Measurements from ENCODE around the gene TBXAS1. TPM values are rescaled to one million over a fixed set of nuclear protein-coding genes. Genes with fewer than 3 reads are reported as not detected.

TBXAS1 gene
- polyA plus RNA-seq, 3 donors from 2014 or later, result 59.6 to 93.3 (median 68.7) TPM

DNA sequence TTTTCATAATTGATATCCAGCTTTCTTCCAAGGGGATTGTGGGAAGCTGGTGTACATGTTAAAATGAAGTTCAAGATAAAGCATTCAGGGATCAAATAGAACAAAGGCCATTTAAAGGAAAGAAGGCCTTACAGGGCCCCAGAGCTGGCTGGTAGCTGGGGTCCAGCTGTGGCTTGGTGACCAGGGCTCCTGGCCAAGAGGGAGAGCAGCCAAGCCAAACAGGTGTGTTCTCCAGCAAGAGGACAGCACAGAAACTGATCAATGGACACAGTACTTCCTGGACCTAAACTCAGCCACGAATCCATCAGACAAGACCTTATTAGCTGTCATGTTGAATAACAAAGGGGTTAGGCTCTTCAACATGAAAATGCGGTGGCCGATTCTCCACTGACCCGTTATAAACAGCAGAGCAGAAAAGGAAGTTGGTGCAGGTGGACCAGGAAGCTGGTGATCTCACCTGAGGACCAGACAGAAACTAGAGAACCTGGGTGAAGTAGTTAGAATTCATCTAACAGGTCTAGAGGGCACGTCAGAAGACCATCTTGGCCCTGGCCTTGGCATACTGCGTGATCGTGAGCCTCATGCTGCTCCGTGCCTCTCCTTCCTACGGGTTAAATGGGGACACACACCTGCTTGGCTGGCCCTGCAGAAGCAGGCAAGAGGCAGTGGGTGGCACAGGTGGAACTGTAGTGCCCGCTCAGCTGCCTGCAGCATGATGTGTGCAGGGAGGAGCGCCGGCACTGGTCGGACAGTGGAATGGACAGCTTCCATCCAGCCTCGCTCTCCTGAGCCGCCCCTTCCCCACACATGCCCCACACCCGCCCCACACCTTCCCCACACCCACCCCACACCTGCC lies 179.9 kb downstream of the TBXAS1 start:
- Mint-ChIP-seq H3K27ac (no peak overlapping the region), H3K9me3 (no peaks in the 10 kb centered on the region), H3K27me3 (ENCODE audit: low read depth in 3 of 3) (peaks cover 0 to 3% (median 0%) of the 10 kb centered on the region in 3 donors), H3K4me1 (peaks cover 0 to under 1% of the 10 kb centered on the region in 2 donors), H3K4me3 (no peak overlapping the region), H3K36me3 (peaks cover 6 to 9% (median 8%) of the 10 kb centered on the region in 3 donors)
- DNase-seq, result no peak

DNA sequence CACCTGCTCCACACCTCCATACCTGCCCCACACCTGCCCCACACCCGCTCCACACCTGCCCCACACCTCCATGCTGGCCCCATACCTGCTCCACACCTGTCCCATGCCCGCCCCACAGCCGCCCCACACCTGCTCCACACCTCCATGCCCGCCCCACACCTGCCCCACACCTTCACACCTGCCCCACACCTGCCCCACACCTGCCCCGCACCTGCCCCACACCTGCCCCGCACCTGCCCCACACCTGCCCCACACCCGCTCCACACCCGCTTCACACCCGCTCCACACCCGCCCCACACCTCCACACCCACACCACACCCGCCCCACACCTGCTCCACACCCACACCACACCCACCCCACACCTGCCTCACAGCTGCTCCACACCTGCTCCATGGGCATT lies 180.7 kb downstream of the TBXAS1 start:
- Mint-ChIP-seq H3K27ac (no peak overlapping the region), H3K4me1 (no peaks in the 10 kb centered on the region), H3K36me3 (peaks cover 6 to 14% (median 11%) of the 10 kb centered on the region in 3 donors), H3K9me3 (no peaks in the 10 kb centered on the region), H3K4me3 (no peak overlapping the region), H3K27me3 (ENCODE audit: low read depth in 3 of 3) (peaks cover 0 to 3% (median 0%) of the 10 kb centered on the region in 3 donors)
- no peak for DNase-seq

DNA sequence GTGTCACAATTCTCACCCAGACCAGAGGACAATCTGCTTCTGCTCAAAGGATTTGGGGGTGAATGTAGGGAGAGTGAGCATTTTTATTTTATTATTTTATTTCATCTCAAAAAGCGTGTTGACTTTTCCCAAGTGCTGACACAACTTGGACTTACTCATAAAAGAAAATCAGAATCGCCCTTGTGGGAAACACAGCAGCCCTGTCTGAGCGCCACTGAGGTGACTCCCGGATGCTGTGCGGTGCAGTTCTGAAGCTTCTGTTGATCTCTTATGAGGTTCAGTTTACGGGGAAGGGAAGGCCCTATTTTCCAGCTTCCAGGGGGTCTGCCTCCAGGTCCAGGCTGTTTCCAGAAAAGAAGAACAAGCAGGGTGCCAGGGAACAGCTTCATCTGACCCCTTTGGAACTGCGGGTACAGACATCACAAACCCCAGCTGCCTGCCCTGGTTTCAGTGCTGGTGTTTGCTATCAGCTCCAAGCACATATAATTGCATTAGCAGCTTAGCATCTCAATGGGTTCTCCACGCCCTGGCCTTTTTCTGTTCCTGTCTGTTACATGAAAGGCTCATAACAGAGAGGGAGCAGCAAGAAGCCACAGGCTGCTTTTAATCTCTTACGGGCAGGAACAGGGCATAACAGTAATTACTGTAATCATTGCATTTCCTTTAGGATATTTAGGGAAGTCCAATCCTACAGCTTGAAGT lies 181.3 kb downstream of the TBXAS1 start:
- peaks cover 0 to 2% (median 0%) of the 10 kb centered on the region in 3 donors for H3K27me3 Mint-ChIP-seq (ENCODE audit: low read depth in 3 of 3)
- H3K4me1 Mint-ChIP-seq, result no peaks in the 10 kb centered on the region
- no peak overlapping the region for H3K4me3 Mint-ChIP-seq
- no peak for DNase-seq
- H3K9me3 Mint-ChIP-seq, result no peaks in the 10 kb centered on the region
- no peak overlapping the region for H3K27ac Mint-ChIP-seq
- H3K36me3 Mint-ChIP-seq, result peaks cover 10 to 17% (median 11%) of the 10 kb centered on the region in 3 donors

DNA sequence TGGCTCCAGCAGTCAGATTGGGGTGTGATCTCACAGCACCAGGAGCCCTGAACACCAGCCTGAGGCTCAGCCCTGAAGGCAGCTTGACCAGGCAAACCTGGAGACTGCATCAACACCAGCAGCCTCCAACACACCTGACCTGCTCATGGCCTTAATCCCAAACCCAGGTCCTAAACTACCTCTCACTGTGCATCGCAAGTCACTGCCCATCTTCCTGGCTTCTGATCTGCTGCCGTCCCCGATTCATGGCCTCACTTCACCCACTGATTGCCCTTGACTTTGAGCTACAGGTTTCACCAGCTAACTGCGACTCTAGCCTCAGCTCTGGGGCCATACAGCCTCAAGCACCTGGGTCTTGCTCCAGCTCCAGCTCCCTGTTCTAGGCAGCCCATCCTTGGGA lies 184.6 kb downstream of the TBXAS1 start:
- H3K9me3 Mint-ChIP-seq, result no peaks in the 10 kb centered on the region
- H3K4me1 Mint-ChIP-seq, result no peaks in the 10 kb centered on the region
- no peak for DNase-seq
- H3K27me3 Mint-ChIP-seq (ENCODE audit: low read depth in 3 of 3), result peaks cover 0 to 1% (median 0%) of the 10 kb centered on the region in 3 donors
- H3K27ac Mint-ChIP-seq, result peak overlapping the region in 1 of 6 donors; percentile 67
- H3K4me3 Mint-ChIP-seq, result no peak overlapping the region
- peaks cover 10 to 14% (median 11%) of the 10 kb centered on the region in 3 donors for H3K36me3 Mint-ChIP-seq

DNA sequence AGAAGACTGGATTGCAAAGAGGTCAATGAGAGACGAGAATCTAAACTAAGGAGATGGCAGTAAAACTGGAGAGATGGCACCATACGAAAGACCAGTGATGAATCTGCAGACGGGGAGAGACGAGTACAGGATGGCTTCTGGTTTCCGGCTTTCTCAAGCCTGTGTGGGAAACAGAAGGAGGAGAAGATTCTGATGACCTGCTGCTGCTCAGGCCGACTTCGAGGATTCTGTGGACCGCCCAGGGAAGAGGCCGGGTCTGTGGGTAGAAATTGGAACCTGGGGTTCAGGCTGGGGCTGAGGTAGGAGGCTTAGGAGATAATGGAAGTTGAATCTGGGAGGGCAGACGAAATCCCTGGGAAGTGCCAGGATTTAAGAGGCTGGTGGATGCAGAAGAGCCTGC lies 185.1 kb downstream of the TBXAS1 start:
- H3K27ac Mint-ChIP-seq, result peak overlapping the region in 1 of 6 donors; percentile 25
- H3K4me3 Mint-ChIP-seq, result no peak overlapping the region
- peaks cover 10 to 14% (median 11%) of the 10 kb centered on the region in 3 donors for H3K36me3 Mint-ChIP-seq
- no peaks in the 10 kb centered on the region for H3K9me3 Mint-ChIP-seq
- H3K27me3 Mint-ChIP-seq (ENCODE audit: low read depth in 3 of 3), result peaks cover 0 to 1% (median 0%) of the 10 kb centered on the region in 3 donors
- no peaks in the 10 kb centered on the region for H3K4me1 Mint-ChIP-seq
- DNase-seq, result no peak

DNA sequence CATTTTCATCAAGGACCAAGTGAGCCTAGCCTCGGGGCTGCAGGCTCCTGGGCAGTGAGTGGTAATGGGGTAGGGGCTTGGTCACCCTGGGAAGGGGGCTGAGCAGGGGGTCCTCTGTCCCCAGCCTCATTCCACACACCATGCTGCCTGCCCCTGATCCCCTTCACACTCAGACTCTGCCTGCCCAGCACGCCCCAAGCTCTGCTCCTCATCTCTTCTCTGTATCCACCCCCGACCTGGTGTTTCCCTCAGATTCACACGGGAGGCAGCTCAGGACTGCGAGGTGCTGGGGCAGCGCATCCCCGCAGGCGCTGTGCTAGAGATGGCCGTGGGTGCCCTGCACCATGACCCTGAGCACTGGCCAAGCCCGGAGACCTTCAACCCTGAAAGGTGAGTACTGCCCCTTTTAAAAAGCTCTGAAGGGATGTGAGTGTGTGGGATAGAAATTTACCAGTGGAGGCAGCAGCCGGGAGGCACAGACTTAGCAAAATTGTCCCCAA lies 186.5 kb downstream of the TBXAS1 start:
- H3K27ac Mint-ChIP-seq, result no peak overlapping the region
- no peaks in the 10 kb centered on the region for H3K9me3 Mint-ChIP-seq
- no peak for DNase-seq
- H3K4me1 Mint-ChIP-seq, result no peaks in the 10 kb centered on the region
- peaks cover 10 to 14% (median 11%) of the 10 kb centered on the region in 3 donors for H3K36me3 Mint-ChIP-seq
- H3K27me3 Mint-ChIP-seq (ENCODE audit: low read depth in 3 of 3), result peaks cover 0 to 1% (median 0%) of the 10 kb centered on the region in 3 donors
- no peak overlapping the region for H3K4me3 Mint-ChIP-seq

DNA sequence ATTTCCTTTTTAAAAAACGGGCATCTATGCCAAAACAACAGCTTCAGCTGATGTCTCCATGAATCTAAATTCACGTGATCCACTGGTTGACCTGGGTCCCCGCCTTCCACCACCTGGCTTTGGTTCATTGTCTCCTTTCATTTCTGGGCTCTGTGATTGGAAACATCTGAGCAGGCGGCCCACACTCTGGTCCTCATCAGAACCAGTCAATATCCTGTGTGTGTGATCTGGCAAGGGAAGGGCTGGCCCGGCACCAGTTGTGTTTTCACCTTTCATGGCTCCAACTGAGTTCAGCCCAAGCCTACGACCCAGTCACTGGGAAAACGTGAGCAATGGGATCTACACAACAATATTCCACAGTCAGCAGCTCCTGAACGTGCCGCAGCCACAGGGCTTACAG lies 187.5 kb downstream of the TBXAS1 start:
- Mint-ChIP-seq H3K27me3 (ENCODE audit: low read depth in 3 of 3) (peaks cover 0 to 1% (median 0%) of the 10 kb centered on the region in 3 donors), H3K4me3 (no peak overlapping the region), H3K36me3 (peaks cover 10 to 14% (median 11%) of the 10 kb centered on the region in 3 donors), H3K4me1 (no peaks in the 10 kb centered on the region), H3K27ac (peak overlapping the region in 1 of 6 donors; percentile 28), H3K9me3 (no peaks in the 10 kb centered on the region)
- no peak for DNase-seq

DNA sequence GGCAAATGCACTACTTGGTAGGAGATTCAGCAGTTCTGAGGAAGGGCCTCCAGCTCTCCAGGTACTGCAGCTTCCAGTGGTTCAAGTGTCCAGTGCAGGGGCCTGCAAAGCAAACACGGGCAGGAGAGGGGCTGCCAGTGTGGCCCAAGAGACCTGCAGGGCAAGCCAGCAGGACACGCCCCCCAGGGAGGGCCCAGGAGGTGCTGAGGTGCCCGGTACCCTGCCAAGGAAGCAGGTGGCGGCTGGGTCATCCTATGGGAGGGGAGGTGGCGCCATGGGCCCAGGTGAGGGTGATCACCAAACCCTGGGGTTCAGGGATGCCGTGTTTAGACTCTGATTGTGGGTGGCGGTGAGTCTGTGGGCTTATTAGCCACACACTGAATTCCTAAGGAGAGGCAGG lies 188.0 kb downstream of the TBXAS1 start:
- Mint-ChIP-seq H3K4me1 (no peaks in the 10 kb centered on the region), H3K27me3 (ENCODE audit: low read depth in 3 of 3) (peaks cover 0 to 1% (median 0%) of the 10 kb centered on the region in 3 donors), H3K27ac (no peak overlapping the region), H3K9me3 (no peaks in the 10 kb centered on the region), H3K36me3 (peaks cover 10 to 11% (median 11%) of the 10 kb centered on the region in 3 donors), H3K4me3 (no peak overlapping the region)
- no peak for DNase-seq

DNA sequence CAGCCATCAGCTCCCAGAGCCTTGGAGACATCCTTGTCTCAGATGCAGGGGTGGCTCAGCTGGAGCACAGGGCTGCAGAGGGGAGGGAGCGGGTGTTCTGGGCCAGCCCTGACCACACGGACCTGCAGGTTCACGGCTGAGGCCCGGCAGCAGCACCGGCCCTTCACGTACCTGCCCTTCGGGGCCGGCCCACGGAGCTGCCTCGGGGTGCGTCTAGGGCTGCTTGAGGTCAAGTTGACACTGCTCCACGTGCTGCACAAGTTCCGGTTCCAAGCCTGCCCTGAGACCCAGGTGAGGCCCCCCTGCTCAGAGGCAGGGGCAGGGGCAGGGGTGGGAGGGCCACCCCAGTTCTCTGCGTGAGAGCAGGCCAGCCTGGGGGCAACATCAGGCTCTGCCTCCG lies 188.5 kb downstream of the TBXAS1 start:
- Mint-ChIP-seq H3K4me1 (no peaks in the 10 kb centered on the region), H3K4me3 (no peak overlapping the region), H3K27me3 (ENCODE audit: low read depth in 3 of 3) (peaks cover 0 to 1% (median 0%) of the 10 kb centered on the region in 3 donors), H3K27ac (no peak overlapping the region), H3K36me3 (peaks cover 10 to 12% (median 10%) of the 10 kb centered on the region in 3 donors), H3K9me3 (no peaks in the 10 kb centered on the region)
- DNase-seq, result no peak

DNA sequence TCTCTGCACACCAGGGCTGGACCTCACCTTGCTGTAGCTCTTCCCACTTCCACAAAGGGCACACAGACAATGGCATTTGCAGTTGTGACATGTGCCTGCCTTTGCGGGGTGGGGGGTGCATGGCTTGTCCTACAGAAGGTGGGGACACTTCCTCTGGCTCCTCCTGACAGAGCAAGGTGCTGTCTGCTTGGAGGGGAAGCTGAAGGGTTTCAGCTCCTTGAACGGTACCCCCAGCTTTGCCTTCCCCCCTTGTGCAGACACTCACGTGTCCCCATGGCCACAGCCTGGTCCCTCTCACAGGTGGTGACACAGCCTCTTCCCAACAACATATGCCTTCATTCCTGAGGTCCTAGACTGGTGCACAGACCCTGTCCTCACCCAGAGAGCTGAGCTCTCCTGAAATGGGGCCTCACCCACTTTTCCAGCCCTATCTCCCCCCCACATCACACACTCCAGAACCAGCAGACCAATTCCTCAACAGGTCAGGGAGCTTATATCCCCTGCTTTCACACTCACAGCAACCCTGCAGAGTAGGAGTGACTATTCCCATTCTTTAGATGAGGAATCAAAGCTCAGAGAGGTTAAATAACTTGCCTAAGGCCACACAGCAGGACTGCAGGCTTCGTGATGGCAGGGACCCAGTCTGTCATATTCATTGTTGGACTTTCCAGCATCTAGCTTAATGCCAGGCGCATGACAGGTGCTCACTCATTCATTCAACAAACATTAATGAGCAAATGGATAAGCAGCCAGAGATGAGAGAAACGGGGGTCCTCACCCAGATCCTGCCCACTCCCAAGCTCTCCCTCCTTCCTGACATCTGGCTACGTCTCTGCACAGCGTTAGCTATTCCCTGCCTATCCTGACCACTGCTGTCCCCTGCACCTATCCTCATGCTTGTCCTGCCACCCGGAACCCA lies 189.3 kb downstream of the TBXAS1 start:
- Mint-ChIP-seq H3K36me3 (peaks cover 5 to 20% (median 6%) of the 10 kb centered on the region in 3 donors), H3K27ac (peak overlapping the region in 5 of 6 donors; percentile 27 to 89 (median 32))

DNA sequence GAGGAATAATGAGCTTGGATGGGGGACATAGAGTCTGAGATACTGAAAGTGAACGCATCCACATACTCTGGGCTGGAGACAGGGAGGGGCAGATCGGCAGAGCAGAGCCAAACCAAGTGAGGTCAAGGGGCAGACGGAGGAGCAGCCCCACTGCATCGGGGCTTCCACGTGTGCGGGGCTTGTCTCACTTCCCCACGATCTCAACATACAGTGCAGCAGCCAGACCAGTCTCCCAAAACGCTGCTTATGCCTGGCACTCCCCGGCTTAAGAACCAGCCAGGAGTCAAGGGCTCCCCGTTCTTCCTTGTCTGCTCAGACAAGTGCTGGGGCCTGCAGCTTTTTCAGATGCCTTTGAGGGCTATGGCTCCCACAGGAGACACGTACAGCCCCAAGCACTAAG lies 190.1 kb downstream of the TBXAS1 start:
- Mint-ChIP-seq H3K4me3 (no peak overlapping the region), H3K4me1 (no peaks in the 10 kb centered on the region), H3K9me3 (no peaks in the 10 kb centered on the region), H3K36me3 (peaks cover 4 to 23% (median 7%) of the 10 kb centered on the region in 3 donors), H3K27ac (peak overlapping the region in 3 of 6 donors; percentile 32 to 47 (median 32)), H3K27me3 (ENCODE audit: low read depth in 3 of 3) (no peaks in the 10 kb centered on the region)
- no peak for DNase-seq

More for the DNA sequence above, 189.3 kb downstream of the TBXAS1 start:
- no peak for DNase-seq
- Mint-ChIP-seq H3K4me1 (no peaks in the 10 kb centered on the region), H3K9me3 (no peaks in the 10 kb centered on the region), H3K27me3 (ENCODE audit: low read depth in 3 of 3) (no peaks in the 10 kb centered on the region), H3K4me3 (no peak overlapping the region)

DNA sequence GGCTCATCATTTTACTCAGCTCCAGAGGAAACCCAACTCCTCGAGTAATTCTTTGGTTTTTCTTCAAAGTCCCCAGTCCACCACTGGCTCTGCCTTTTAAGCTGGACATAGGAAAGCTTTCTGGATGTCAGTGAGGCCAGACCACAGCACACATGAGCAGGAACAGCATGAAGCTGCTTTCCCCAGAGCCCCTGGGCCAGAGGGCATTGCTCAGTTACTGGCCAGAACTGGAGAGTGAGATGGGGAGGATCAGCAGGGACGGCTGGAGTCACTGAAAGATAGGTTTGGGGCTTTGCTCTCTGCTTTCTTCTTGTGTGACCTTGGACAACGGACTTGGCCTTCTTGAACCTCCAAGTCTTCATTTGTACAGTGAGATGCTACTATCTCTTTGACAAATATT lies 190.5 kb downstream of the TBXAS1 start:
- Mint-ChIP-seq H3K27ac (no peak overlapping the region), H3K27me3 (ENCODE audit: low read depth in 3 of 3) (peaks cover 0 to 1% (median 0%) of the 10 kb centered on the region in 3 donors), H3K4me3 (no peak overlapping the region), H3K4me1 (no peaks in the 10 kb centered on the region), H3K9me3 (no peaks in the 10 kb centered on the region), H3K36me3 (peaks cover 7 to 24% (median 10%) of the 10 kb centered on the region in 3 donors)
- no peak for DNase-seq

DNA sequence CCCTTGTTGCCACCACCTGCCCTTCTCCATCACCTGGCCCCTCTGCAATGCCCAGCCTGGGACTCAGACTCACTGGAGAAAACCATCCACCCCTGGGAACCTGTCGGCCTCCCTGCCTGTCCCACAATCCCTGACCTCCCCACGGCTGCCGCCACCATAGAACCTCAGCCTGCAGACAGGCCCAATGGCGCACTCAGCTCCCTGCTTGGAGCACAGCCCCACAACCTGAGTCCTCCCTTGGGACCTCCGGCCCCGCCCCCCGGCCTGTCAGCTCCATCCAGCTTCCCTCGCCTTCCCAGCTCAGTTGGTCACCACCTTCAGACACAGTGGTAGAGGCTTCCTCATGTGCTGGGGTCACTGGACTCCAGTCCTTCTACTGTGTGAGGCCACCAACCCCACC lies 192.5 kb downstream of the TBXAS1 start:
- Mint-ChIP-seq H3K27ac (peak overlapping the region in 3 of 6 donors; percentile 0 to 74 (median 72)), H3K36me3 (peaks cover 13 to 28% (median 14%) of the 10 kb centered on the region in 3 donors), H3K4me1 (no peaks in the 10 kb centered on the region)

More for the DNA sequence above, 192.5 kb downstream of the TBXAS1 start:
- H3K4me3 Mint-ChIP-seq, result no peak overlapping the region
- no peak for DNase-seq
- H3K27me3 Mint-ChIP-seq (ENCODE audit: low read depth in 3 of 3), result peaks cover 0 to 9% (median 3%) of the 10 kb centered on the region in 3 donors
- no peaks in the 10 kb centered on the region for H3K9me3 Mint-ChIP-seq

Measured in immature natural killer cell (primary cell).